Medulla oblongata (tissue), 1 donor: ENCODE data around the gene CARD11.

Experiments
- DNase-seq: peaks from one replicate; pipeline ENCODE4 v3.0.0-alpha.2; 2015; ENCODE audit errors: extremely low spot score

The CARD11 gene

GRCh38 chr7:3043544-3044371, at the start of gene CARD11:
Gene CARD11, minus strand, starts transcription at chr7:3043867. Its CDS starts 85,361 bp downstream, at chr7:2958506.
- no peak for DNase-seq

GRCh38 chr7:3092468-3092867, 48.8 kb upstream of the CARD11 start:
- peak; percentile 45 for DNase-seq

GRCh38 chr7:3091631-3092030, 48.0 kb upstream of the CARD11 start:
- DNase-seq, result no peak

GRCh38 chr7:3089493-3089892, 45.8 kb upstream of the CARD11 start:
- no peak for DNase-seq

- DNase-seq, result no peak
Observed at GRCh38 chr7:3087243-3087755, 43.6 kb upstream of the CARD11 start.

- no peak for DNase-seq
Observed at GRCh38 chr7:3083350-3083749, 39.7 kb upstream of the CARD11 start.

- DNase-seq, result no peak
Observed at GRCh38 chr7:3082831-3083230, 39.2 kb upstream of the CARD11 start.

GRCh38 chr7:3082386-3082785, 38.7 kb upstream of the CARD11 start:
- DNase-seq, result no peak

- DNase-seq, result no peak
Observed at GRCh38 chr7:3080106-3080505, 36.4 kb upstream of the CARD11 start.

GRCh38 chr7:3078514-3078913, 34.8 kb upstream of the CARD11 start:
- DNase-seq, result no peak

GRCh38 chr7:3076700-3077099, 33.0 kb upstream of the CARD11 start:
- DNase-seq, result no peak

- DNase-seq, result no peak
Observed at GRCh38 chr7:3076163-3076562, 32.5 kb upstream of the CARD11 start.

GRCh38 chr7:3075441-3075840, 31.8 kb upstream of the CARD11 start:
- DNase-seq, result no peak

- no peak for DNase-seq
Observed at GRCh38 chr7:3074459-3074821, 30.8 kb upstream of the CARD11 start.

- DNase-seq, result no peak
Observed at GRCh38 chr7:3073763-3074458, 30.2 kb upstream of the CARD11 start.

GRCh38 chr7:3070908-3071307, 27.2 kb upstream of the CARD11 start:
- DNase-seq, result no peak

- DNase-seq, result no peak
Observed at GRCh38 chr7:3069771-3070449, 26.2 kb upstream of the CARD11 start.

- DNase-seq, result peak; percentile 64
Observed at GRCh38 chr7:3068530-3068929, 24.9 kb upstream of the CARD11 start.

- DNase-seq, result no peak
Observed at GRCh38 chr7:3067606-3068380, 24.1 kb upstream of the CARD11 start.

- no peak for DNase-seq
Observed at GRCh38 chr7:3067193-3067592, 23.5 kb upstream of the CARD11 start.

- DNase-seq, result no peak
Observed at GRCh38 chr7:3066506-3066905, 22.8 kb upstream of the CARD11 start.

GRCh38 chr7:3065724-3066143, 22.1 kb upstream of the CARD11 start:
- no peak for DNase-seq
